NCI-H82 (cell line): Measurements from ENCODE around the gene WDR48.

Experiments used
- DNase-seq: peaks from one replicate; lab custom pipeline; 2025; lab: John Stamatoyannopoulos, UW

The WDR48 gene

GRCh38 chr3:39102504-39103323 lies 50.9 kb downstream of the WDR48 start:
- no peak for DNase-seq

GRCh38 chr3:39103324-39103693 lies 51.5 kb downstream of the WDR48 start:
- DNase-seq, result no peak

GRCh38 chr3:39103791-39104552 lies 52.2 kb downstream of the WDR48 start:
- DNase-seq, result no peak

GRCh38 chr3:39104961-39105686 lies 53.3 kb downstream of the WDR48 start:
- no peak for DNase-seq

- no peak for DNase-seq
Measured at GRCh38 chr3:39105687-39106063, 53.9 kb downstream of the WDR48 start.

- no peak for DNase-seq
Measured at GRCh38 chr3:39106281-39106811, 54.5 kb downstream of the WDR48 start.

- DNase-seq, result peak; percentile 38
Measured at GRCh38 chr3:39106851-39107387, 55.1 kb downstream of the WDR48 start.

- peak; percentile 90 for DNase-seq
Measured at GRCh38 chr3:39107388-39108199, 55.8 kb downstream of the WDR48 start, which contains the start of the genes GORASP1 and TTC21A. Gene GORASP1, minus strand, starts transcription at chr3:39107627. Its CDS starts 86 bp downstream, at chr3:39107541. Gene TTC21A, plus strand, starts transcription at chr3:39107680. Its CDS starts 158 bp downstream, at chr3:39107838.

- no peak for DNase-seq
Measured at GRCh38 chr3:39108200-39108710, 56.4 kb downstream of the WDR48 start.

- DNase-seq, result no peak
Measured at GRCh38 chr3:39109086-39109485, 57.3 kb downstream of the WDR48 start.

GRCh38 chr3:39110041-39110639 lies 58.3 kb downstream of the WDR48 start:
- DNase-seq, result no peak

GRCh38 chr3:39112113-39112512 lies 60.3 kb downstream of the WDR48 start:
- DNase-seq, result no peak

- no peak for DNase-seq
Measured at GRCh38 chr3:39112535-39112934, 60.7 kb downstream of the WDR48 start.

- no peak for DNase-seq
Measured at GRCh38 chr3:39113291-39113690, 61.5 kb downstream of the WDR48 start.

GRCh38 chr3:39114456-39114855 lies 62.6 kb downstream of the WDR48 start:
- no peak for DNase-seq

GRCh38 chr3:39115870-39116269 lies 64.1 kb downstream of the WDR48 start:
- DNase-seq, result no peak

GRCh38 chr3:39118079-39118478 lies 66.3 kb downstream of the WDR48 start:
- DNase-seq, result no peak

- no peak for DNase-seq
Measured at GRCh38 chr3:39118931-39119660, 67.3 kb downstream of the WDR48 start.

- DNase-seq, result no peak
Measured at GRCh38 chr3:39121621-39122020, 69.8 kb downstream of the WDR48 start.

GRCh38 chr3:39122813-39123212 lies 71.0 kb downstream of the WDR48 start:
- DNase-seq, result no peak
